Prostate gland (tissue), 2 donors: ENCODE measurements around the gene ANKIB1.
"Not testable (repeated sequence)": the region's sequence is repeated elsewhere in the genome, so short reads cannot be mapped to it uniquely, and the experiment has no call there.

Experiments used
- CTCF ChIP-seq, 4 experiments: fragments of 200-600 bp in 2 of 4; fragments of 450-650 bp in 2 of 4; sonication (generic) in 2 of 4; IDR thresholded peaks; 1 replicate in 3 of 4; 2 replicates in 1 of 4; pipeline ENCODE4 v1.5.1; 2016 to 2019; ENCODE audit warnings: antibody characterized with exemption in 4 of 4, mild to moderate bottlenecking in 2 of 4, moderate library complexity in 2 of 4
- POLR2A ChIP-seq: fragments of 450-650 bp; IDR thresholded peaks from one replicate; pipeline ENCODE4 v1.6.1; 2016; ENCODE audit warnings: antibody characterized with exemption, mild to moderate bottlenecking

- TF ChIP-seq POLR2A; CTCF (IDR thresholded peaks at IDR 0.05): not testable (repeated sequence)
These were observed 113.4 kb downstream of the ANKIB1 start for GRCh38 chr7:92359179-92359578.
